HEK293T (cell line): Measurements from ENCODE around the gene EIF6.

ENCODE experiments used
- CTCF ChIA-PET: fragments of 350-600 bp; formaldehyde crosslinking; extraction: SDS; loops from one replicate; lab custom pipeline; 2021; ENCODE audit warnings: antibody characterized with exemption, inconsistent platforms; lab: Yijun Ruan, JAX
- POLR2A ChIA-PET: fragments of 350-600 bp; formaldehyde crosslinking; extraction: SDS; loops from one replicate; lab custom pipeline; 2020; ENCODE audit warnings: antibody characterized with exemption, inconsistent platforms; lab: Yijun Ruan, JAX
- DNase-seq: peaks from one replicate; pipeline ENCODE4 v3.0.0; 2012; ENCODE audit warnings: mixed read lengths; ENCODE audit errors: extremely low spot score
- ARNT ChIP-seq: fragments of 450-650 bp; IDR thresholded peaks from 2 replicates; pipeline ENCODE4 v1.6.1; 2017; ENCODE audit warnings: mild to moderate bottlenecking
- BHLHE40 ChIP-seq: fragments of 450-650 bp; IDR thresholded peaks from 2 replicates; pipeline ENCODE4 v1.6.1; 2016; ENCODE audit warnings: mild to moderate bottlenecking, moderate library complexity, borderline replicate concordance
- CTBP1 ChIP-seq: fragments of 450-650 bp; IDR thresholded peaks from 2 replicates; pipeline ENCODE4 v1.6.1; 2016; ENCODE audit warnings: borderline replicate concordance
- ELF4 ChIP-seq: fragments of 450-650 bp; IDR thresholded peaks from 2 replicates; pipeline ENCODE4 v1.6.1; 2017; ENCODE audit warnings: antibody characterized with exemption
- FOXA1 ChIP-seq: fragments of 450-650 bp; IDR thresholded peaks from 2 replicates; pipeline ENCODE4 v1.6.1; 2016; ENCODE audit warnings: mild to moderate bottlenecking
- FOXK2 ChIP-seq: fragments of 450-650 bp; IDR thresholded peaks from 2 replicates; pipeline ENCODE4 v1.6.1; 2016; ENCODE audit warnings: mild to moderate bottlenecking
- FOXM1 ChIP-seq: fragments of 450-650 bp; IDR thresholded peaks from 2 replicates; pipeline ENCODE4 v1.6.1; 2017; ENCODE audit warnings: mild to moderate bottlenecking, borderline replicate concordance
- HDGF ChIP-seq: fragments of 450-650 bp; IDR thresholded peaks from 2 replicates; pipeline ENCODE4 v1.6.1; 2017; ENCODE audit warnings: antibody characterized with exemption, borderline replicate concordance
- L3MBTL2 ChIP-seq: fragments of 450-650 bp; conservative IDR thresholded peaks from 2 replicates; pipeline ENCODE4 v1.6.1; 2016; ENCODE audit warnings: mild to moderate bottlenecking
- LEF1 ChIP-seq: fragments of 450-650 bp; IDR thresholded peaks from 2 replicates; pipeline ENCODE4 v1.6.1; 2017; ENCODE audit warnings: mild to moderate bottlenecking, borderline replicate concordance
- NFRKB ChIP-seq: fragments of 450-650 bp; IDR thresholded peaks from 2 replicates; pipeline ENCODE4 v1.6.1; 2016; ENCODE audit warnings: mild to moderate bottlenecking, moderate library complexity
- SP1 ChIP-seq: fragments of 450-650 bp; IDR thresholded peaks from 2 replicates; pipeline ENCODE4 v1.6.1; 2017
- SUZ12 ChIP-seq: fragments of 450-650 bp; IDR thresholded peaks from 2 replicates; pipeline ENCODE4 v1.6.1; 2016; ENCODE audit warnings: mild to moderate bottlenecking
- TARDBP ChIP-seq: fragments of 450-650 bp; IDR thresholded peaks from 2 replicates; pipeline ENCODE4 v1.6.1; 2016
- ZNF384 ChIP-seq: fragments of 450-650 bp; IDR thresholded peaks from 2 replicates; pipeline ENCODE4 v1.6.1; 2016
- TF ChIP-seq, protein P1 (sequence below): fragments of 450-650 bp; IDR thresholded peaks from 2 replicates; pipeline ENCODE4 v1.6.1; 2016

Gene EIF6

DNA sequence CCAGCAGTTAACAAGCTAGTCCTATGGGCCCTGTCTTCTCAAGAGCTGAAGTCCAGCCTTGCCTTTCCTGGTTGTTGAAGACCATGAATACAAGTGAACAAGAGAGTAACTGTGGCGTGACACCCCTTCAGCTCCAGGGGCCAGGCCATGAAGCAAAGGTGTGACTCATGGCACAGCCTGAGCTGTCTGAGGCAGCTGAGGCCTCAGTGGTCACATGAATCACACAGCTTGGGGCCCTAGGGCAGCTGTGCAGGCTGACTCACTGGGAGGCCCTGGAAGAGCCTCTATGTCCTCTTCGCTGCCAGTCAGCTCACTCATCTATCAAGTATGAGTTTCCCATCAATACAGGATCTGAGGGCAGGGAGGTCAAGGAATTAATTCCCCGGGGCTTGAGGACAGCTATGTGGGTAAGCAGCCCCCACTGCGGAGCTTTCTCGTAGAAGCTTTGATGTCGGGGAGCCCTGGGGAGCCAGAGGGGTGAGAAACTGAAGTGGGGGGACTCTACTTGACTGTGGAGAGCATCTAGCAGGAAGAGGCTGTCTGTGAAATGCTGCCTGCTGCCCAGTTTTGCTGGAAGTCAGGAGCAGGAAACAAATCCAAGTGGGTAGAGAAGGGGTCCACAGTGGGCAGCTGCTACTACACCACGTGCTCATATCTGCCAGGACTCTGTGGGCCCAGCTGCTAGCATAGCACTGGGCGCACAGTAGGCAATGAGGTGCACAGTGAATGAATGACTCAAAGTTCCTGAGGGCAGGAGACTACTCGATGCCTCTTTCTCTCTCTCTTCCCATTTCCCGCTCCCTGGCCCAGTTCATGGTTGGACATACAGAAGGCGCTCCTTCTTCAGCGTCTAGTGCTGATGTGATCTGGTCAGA is 21.3 kb upstream of the EIF6 start:
- peak; percentile 33 for DNase-seq
- POLR2A ChIA-PET = interaction anchor here (0.7 to 2.6 kb wide), 8 partner anchors 12 to 151 kb away, joined by 3 to 8 read pairs (median 5); partner anchors contain the start of genes CEP250, EIF6 and UQCC1
- CTCF ChIA-PET = interaction anchor here (0.5 to 4.8 kb wide), 16 partner anchors 9 to 396 kb away, joined by 3 to 36 read pairs (median 4); partner anchors contain the start of gene GDF5
- no peak for TF ChIP-seq BHLHE40
- no peak for TF ChIP-seq FOXK2
- no peak for TF ChIP-seq CTBP1
- TF ChIP-seq SP1 = no peak
- TF ChIP-seq HDGF = no peak
- no peak for TF ChIP-seq ELF4
- TF ChIP-seq FOXA1 = no peak
- TF ChIP-seq ZNF384 = no peak
- TF ChIP-seq L3MBTL2 = no peak
- TF ChIP-seq, protein P1, sequence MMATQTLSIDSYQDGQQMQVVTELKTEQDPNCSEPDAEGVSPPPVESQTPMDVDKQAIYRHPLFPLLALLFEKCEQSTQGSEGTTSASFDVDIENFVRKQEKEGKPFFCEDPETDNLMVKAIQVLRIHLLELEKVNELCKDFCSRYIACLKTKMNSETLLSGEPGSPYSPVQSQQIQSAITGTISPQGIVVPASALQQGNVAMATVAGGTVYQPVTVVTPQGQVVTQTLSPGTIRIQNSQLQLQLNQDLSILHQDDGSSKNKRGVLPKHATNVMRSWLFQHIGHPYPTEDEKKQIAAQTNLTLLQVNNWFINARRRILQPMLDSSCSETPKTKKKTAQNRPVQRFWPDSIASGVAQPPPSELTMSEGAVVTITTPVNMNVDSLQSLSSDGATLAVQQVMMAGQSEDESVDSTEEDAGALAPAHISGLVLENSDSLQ = no peak

DNA sequence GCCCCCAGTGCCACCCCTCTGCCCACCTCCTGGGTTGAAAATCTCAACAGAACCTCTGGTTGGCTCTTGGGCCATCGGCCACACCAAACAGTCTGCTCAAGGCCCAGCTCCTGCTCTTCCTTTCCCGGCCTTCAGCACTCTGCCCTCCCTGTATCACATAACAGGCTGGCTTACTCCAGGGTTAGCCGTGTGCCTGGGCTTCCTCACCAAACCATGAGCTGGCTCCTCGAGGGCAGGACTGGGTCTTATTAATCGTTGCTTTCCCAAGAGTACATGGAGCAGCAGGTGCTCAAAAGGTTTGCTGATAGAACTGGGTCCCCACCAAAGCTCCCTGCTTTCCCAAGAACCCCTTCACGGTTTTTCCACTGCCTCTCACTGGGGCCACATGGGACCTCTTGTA is 20.4 kb upstream of the EIF6 start:
- DNase-seq = no peak
- CTCF ChIA-PET = interaction anchor here (0.8 to 4.8 kb wide), 11 partner anchors 8 to 160 kb away, joined by 3 to 36 read pairs (median 6); no protein-coding TSS in a partner anchor
- no peak for TF ChIP-seq FOXM1
- no peak for TF ChIP-seq TARDBP
- TF ChIP-seq FOXK2 = no peak
- TF ChIP-seq ARNT = no peak
- TF ChIP-seq HDGF = no peak
- no peak for TF ChIP-seq ELF4
- TF ChIP-seq BHLHE40 = no peak
- TF ChIP-seq NFRKB = no peak
- TF ChIP-seq CTBP1 = no peak
- TF ChIP-seq, protein P1 = no peak
- no peak for TF ChIP-seq SP1
- no peak for TF ChIP-seq SUZ12
- POLR2A ChIA-PET = interaction anchor here (1.2 to 2.6 kb wide), 5 partner anchors 15 to 150 kb away, joined by 3 to 8 read pairs (median 6); partner anchors contain the start of genes CEP250, EIF6 and UQCC1

DNA sequence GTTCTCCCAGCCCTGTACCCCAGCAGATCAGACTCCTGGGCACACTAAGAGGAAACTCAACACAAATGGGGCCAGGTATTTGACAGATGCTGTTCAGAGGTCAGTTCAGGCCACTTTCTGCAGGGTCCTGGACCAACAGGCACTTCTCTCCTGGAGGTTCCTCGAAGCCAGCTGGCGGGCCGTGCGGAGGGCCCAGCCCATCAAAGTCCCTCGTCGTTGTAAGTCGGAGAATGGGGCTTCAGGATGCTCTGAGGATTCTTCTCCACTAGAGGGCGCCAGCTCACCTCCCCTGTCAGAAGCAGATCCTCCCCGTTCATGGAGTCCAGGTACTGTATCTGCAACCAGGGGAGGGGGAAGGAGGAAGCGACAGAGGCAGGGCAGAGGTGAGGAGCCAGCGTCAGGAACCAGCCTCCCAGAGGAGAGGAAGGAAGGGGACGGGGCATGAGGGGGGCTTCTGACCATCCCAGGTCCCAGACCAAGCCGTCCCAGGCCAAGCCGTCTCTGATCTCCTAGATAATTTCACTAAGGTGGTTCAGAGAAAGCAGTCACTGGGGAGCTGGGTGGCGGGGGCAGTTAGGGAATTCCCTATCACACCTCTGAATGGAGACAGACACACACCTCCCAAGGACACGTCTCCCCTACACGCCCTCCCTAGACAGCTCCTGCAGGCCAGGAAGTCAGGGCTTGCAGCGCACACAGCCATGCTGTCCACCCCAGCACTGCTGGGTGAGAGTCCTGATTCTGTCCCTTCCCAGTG is 19.3 kb upstream of the EIF6 start:
- ChIA-PET POLR2A (interaction anchor here (1.0 to 2.6 kb wide), 6 partner anchors 16 to 151 kb away, joined by 3 to 8 read pairs (median 5); partner anchors contain the start of gene UQCC1), CTCF (interaction anchor here (0.6 to 4.8 kb wide), 17 partner anchors 8 to 151 kb away, joined by 3 to 36 read pairs (median 4); partner anchors contain the start of genes CEP250 and EIF6)
- no peak for TF ChIP-seq HDGF
- no peak for TF ChIP-seq FOXK2
- TF ChIP-seq ELF4 = no peak
- no peak for TF ChIP-seq FOXA1
- TF ChIP-seq, protein P1 = no peak
- TF ChIP-seq L3MBTL2 = no peak
- no peak for TF ChIP-seq TARDBP
- TF ChIP-seq FOXM1 = no peak
- no peak for TF ChIP-seq CTBP1
- TF ChIP-seq BHLHE40 = no peak
- TF ChIP-seq ZNF384 = no peak
- TF ChIP-seq LEF1 = no peak
- DNase-seq = peak; percentile 85

DNA sequence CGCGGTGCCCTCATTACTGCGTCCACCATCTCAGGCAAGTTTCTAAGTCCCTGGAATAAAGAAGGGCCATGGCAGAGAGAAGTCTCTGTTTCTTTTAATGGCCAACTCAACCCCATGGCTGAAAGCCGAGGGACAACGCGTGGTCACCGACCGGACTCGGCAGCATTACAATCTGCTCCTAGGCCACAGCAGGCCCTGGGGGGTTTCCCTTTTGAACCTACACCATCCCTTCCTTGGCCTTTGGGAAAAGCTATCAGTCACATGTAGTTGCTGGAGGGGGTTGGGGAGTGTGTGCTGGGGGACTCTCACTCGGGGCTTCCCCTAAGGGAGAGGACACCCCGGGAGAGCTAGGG is 18.8 kb upstream of the EIF6 start:
- DNase-seq = no peak
- ChIA-PET POLR2A (interaction anchor here (1.0 to 1.7 kb wide), 3 partner anchors 26 to 151 kb away, joined by 3 to 6 read pairs (median 4); no protein-coding TSS in a partner anchor), CTCF (interaction anchor here (0.7 to 4.8 kb wide), 9 partner anchors 8 to 144 kb away, joined by 3 to 36 read pairs (median 5); partner anchors contain the start of gene EIF6)
- TF ChIP-seq TARDBP = no peak
- no peak for TF ChIP-seq FOXM1
- no peak for TF ChIP-seq FOXK2
- TF ChIP-seq, protein P1 = no peak
- no peak for TF ChIP-seq FOXA1
- TF ChIP-seq ARNT = no peak
- TF ChIP-seq ELF4 = no peak
- no peak for TF ChIP-seq L3MBTL2
- TF ChIP-seq CTBP1 = no peak
- TF ChIP-seq BHLHE40 = no peak
